GM19193 (cell line): ENCODE results near the gene ANGPTL7.

Experiments
- POLR2A ChIP-seq: IDR thresholded peaks from 4 replicates; pipeline ENCODE4 v1.6.1; 2011; ENCODE audit not compliant: insufficient read depth, insufficient read length; ENCODE audit errors: extremely low read depth

ANGPTL7 gene

DNA sequence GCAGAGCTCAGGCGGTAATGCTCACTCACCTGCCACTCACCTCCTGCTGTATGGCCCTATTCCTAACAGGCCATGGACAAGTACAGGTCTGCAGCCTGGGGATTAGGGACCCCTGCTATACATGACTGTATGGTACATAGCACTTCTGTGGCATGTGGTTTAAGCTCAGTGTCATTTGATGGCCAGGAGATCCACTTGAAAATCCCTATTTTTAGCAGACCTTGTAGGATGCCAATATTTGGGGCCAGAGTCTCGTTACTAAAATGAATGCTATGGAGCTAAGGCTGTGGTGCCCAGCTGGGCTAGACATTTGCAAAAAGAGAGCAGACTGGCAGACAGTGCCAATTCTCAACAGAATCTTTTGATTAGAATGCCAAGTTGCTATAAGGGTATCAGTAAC is 1.7 kb upstream of the ANGPTL7 start:
- no peak for TF ChIP-seq POLR2A

DNA sequence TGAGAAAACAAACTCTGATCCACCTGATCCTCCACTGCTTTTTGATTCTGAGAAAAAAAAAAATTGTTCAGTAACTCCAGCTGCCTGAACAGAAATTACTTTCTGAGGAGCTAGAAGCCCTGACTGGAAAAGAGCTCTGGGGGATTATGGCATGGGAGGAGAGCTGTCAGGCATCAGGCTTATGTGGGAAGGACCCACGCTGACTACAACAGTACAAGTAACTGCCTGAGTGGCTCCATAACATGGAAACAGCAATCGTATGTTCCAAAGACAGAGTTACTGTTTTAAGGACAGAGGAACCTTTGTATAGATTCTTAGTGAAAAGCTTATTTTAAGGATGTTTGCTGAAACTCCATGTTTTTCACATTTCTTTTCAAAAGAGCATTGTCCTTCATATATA is 1.2 kb upstream of the ANGPTL7 start:
- no peak for TF ChIP-seq POLR2A

DNA sequence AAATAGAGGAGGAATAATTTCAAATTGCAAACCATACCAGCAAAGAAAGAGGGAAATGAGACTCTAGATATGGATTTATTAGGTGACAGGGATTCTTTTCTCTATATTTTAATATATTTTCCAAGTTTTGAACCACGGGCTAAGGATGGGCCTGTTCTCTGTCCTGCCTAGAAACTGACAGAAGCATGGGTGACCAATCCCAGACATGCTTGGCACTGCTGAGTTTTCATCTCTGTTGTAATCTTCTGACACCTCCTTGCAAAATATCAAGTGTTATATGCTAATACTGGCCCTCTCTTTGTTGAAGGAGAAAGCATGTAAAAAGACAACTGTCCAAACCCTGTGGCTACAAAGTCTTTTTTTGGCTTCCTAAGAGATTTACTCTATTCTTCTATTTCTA is 774 bp upstream of the ANGPTL7 start:
- TF ChIP-seq POLR2A: no peak

DNA sequence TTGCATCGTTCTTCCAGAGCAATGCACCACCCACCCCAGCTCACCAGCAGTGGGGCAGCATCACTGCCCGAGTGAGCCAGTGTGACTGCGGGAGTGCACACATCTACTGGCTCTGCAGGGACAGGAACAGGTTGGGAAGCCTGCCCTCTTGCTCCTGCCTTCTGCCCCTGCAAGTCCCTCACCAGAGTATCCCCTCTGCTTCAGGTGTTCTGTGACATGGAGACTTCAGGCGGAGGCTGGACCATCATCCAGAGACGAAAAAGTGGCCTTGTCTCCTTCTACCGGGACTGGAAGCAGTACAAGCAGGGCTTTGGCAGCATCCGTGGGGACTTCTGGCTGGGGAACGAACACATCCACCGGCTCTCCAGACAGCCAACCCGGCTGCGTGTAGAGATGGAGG is 4.2 kb downstream of the ANGPTL7 start:
- no peak for TF ChIP-seq POLR2A

DNA sequence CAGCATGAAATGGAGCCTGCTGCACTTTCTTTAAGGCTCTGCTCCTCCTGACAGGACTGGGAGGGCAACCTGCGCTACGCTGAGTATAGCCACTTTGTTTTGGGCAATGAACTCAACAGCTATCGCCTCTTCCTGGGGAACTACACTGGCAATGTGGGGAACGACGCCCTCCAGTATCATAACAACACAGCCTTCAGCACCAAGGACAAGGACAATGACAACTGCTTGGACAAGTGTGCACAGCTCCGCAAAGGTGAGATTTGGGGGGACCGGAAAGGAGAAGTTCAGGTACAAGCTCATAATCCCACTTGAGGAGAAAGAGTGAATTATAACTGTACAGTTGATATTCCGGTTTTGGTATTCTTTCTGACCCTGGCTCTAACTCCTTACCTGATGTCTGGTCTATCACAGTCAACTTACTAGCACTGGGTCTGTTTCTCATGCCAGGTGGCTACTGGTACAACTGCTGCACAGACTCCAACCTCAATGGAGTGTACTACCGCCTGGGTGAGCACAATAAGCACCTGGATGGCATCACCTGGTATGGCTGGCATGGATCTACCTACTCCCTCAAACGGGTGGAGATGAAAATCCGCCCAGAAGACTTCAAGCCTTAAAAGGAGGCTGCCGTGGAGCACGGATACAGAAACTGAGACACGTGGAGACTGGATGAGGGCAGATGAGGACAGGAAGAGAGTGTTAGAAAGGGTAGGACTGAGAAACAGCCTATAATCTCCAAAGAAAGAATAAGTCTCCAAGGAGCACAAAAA is 5.4 kb downstream of the ANGPTL7 start:
- TF ChIP-seq POLR2A: no peak

DNA sequence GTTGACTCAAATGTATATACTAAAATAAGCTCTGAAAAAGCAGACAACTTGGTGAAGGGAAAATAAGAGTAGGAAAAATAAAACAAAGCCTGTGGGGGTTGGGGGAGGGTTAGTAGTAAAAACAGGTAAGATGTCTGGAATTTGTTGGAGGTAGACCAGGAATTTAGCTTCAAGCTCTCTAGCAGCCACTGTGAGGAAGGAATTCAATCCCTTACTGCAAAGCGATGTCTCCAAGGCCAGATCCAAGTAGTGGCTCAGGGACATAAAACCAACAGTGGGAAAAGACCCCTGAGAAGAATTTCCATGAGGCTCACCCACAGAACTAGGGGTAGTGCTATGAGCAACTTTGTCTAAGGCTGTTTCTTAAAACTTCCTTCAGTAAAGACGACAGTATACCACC is 7.8 kb downstream of the ANGPTL7 start:
- TF ChIP-seq POLR2A: no peak

DNA sequence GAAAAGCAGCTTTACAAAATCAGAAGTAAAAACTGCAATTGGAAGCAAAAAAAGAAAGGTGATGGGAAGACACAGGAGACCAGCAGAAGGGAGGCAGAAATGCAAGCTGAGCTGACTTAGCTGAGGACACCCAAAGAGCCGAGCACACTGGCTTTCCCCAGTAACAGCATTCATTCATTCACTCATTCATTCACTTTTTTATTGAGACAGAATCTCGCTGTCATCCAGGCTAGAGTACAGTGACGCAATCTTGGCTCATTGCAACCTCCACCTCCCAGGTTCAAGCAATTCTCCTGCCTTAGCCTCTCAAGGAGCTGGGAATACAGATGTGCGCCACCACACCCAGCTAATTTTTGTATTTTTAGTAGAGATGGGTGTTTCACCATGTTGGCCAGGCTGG is 8.2 kb downstream of the ANGPTL7 start:
- TF ChIP-seq POLR2A: no peak

DNA sequence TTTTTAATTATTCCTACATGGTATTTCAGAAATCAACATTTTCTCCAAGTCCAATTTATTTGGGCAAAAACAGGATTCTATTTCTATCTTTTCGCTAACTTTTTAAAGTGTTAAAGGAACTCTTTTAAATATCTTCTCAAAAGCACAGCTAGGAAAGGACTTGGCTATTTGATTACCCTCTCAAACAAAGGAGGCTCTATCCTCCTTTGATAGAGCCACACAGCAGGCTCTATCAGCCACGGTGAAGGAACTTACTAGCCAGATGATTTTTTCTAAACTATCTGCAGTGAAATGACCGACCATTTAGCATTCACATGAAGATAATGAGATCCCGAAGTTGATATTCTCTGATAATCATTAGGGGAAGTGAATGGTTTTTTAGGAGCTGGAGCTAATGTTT is 9.1 kb downstream of the ANGPTL7 start:
- no peak for TF ChIP-seq POLR2A

DNA sequence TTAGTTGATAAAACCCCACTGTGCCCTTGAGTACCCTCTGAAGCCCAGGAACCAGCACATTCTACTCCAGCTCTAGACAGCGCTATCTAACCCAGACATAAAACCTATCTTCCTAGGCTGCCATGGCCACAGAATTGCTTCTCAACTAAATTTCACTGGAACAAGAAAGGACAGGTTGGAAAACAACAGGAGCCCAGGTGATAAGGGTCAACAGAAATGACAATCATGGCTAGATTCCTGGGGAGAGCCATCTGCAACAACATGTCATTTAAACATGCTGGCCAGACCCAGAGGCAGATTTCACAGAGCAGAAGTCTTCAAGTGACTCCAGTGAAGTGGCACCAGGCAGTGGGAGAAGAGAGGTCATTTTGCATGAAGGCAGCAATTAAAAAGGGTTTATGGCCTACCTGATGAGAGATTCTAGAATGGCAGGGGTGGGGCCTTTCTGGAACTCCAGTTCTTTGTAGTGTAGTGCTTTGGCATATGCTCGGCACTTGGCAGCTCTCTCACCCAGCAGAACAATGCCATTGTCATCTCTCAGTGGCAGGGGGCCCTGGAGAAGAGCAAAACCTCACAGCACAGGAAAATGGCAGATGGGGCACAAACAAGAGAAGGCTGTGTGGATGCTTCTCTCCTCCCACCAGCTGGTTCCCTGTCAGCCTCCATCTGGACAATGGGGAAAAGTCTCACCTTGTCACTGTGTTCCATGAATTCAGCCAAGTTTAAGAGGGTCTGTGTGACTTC is 9.9 kb downstream of the ANGPTL7 start:
- no peak for TF ChIP-seq POLR2A

DNA sequence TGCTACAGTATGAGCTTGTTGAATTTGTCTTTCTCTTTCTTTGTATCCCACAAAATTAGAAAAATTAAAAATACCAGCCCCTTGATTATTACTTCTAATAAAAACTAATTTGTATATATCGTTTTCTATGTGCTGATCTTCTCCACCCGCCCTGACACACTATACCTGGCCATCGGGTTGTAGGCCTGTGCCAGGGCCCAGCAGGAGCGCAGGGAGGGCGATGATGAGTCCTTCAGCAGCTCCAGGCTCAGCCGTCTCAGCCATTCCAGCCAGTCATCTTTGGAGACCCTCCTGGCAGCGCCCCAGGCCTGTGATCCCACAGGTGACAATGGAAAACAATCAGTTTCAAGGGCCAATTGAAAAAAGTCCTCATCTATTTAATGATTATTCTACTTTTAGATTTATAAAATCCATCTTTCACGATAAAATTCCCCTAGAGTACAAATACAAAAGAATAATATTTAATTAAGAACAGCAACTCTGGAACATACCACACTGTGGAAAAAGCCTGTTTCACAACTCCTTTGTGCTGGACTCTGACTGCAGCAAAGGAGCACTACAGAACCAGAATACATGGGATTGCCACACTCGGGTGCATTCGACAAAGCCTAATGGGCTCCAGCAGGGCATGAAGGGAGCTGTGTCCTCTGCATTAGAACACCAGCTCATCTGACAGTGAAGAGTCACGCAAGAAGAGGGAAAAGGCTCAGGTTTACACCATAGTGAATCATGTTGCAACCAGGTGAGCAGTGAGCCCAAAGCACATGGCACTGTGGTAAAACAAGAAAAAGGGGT is 15.4 kb downstream of the ANGPTL7 start:
- no peak for TF ChIP-seq POLR2A

DNA sequence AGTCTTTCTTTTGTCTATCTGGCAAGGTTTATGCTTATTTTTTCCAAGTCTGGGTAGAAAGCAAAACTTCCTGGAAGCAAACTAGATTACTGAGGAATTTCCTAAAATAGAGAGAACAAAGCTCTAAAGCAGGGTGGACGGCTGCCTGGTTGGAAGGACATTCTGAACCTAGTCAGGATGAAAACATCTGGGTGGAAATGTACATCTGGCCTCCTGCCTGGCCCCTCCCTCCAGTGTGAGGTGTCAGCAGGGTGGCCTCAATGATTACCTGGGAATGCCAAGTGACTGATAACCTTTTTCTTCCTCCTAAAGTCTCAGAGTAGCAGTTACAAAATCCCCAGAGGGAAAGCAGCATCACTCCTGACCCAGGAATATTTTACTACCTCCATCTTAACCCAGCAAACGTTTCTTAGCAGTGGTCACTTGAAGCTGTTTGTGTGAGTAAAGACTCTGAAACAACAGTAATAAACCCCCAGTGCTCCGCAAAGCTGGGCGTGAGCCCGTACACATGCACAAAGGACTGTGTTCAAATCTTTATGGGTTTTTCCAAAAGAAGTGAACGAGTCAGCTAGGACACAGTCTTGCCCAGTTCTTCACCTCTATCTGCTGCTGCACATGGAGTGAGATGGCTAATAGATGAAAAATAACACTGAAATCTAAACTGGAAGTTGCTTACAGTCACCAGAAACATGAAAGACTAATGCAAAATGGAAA is 18.9 kb downstream of the ANGPTL7 start:
- TF ChIP-seq POLR2A: no peak

DNA sequence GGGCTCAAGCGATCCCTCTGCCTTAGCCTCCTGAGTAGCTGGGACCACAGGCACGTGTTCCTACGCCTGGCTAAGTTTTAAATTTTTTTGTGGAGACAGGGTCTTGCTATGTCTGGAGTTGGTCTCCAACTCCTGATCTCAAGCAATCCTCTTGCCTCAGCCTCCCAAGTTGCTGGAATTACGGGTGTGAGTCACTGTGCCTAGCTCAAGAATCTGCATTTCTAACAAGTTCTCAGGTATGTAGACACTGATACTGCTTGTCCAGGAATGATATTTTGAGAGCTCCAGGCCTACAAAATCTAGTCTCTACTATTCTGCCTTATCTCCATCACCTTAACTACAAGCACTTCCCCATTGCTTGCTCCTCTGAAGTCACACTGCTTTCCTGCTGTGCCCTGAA is 22.3 kb downstream of the ANGPTL7 start:
- no peak for TF ChIP-seq POLR2A

DNA sequence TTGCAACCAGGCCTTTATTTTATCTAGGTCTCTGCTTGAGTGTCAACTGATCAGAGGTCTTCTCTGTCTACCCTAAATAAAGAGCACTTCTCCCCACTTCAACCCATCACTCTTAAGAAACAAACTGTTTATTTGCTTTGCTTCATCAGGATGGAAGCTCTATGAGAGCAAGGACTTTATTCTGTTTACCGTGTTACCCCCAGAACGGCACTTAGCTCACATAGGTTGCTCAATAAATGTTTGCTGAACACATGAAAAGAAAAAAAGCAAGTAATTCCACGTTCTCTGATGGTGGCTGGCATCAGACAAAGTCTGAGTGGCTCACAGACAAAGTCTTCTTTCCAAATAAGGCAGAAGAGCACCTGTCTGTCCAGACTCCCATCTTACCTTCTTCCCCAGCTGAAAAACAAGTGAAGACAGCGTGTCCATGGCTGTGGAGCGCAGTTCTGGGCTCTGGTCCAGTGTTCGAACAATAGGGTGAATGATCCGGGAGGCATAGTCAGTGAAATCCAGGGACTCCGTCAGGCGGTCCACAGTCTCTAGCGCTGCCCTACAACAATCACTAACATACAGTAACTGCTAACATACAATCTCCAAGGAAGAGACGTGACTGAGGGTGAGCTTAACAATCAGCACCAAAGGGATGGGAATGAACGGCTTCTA is 22.9 kb downstream of the ANGPTL7 start:
- TF ChIP-seq POLR2A: no peak

DNA sequence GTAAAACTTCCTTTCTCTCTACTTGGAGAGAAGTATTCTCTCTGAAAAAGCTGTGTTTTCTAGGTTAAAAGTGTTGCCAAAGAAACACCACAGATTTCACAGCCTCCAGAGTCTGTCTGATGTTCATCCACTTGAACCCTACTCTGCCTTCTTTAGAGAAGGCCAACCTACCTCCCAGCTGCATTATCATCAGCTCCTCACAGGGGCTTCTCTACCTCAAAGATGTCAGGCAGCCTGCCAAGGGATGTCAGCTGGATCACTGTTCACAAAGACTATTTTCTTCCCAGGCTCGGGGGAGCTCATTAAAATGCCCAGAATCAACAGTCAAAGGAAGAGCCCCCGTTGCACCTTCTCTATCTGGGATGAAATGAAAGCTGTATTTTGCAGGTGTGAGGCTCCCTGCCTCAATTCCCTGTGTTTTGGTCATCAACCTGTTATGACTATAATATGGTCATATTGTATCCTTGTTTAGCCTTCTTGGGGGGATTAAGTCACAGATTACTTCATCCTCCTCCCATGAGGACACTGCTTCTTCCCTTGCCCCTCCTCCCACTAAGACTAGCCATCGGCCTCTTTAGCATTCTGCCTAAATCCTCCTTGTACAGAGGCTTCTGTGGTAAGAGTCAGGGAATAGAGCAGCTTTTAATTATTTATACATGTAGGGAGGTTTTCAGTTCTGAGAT is 25.7 kb downstream of the ANGPTL7 start:
- no peak for TF ChIP-seq POLR2A
